ENCODE data around the gene CLIC3.
A peak's percentile ranks its signal among the peaks of the same experiment; 100 is the strongest.

GRCh38 chr9:137035507-137035834 lies 39.1 kb upstream of the CLIC3 start:
- TF ChIP-seq CTCF (IDR thresholded peaks at IDR 0.05) (peak in 1 of 4 donors; percentile 15), POLR2A (IDR thresholded peaks at IDR 0.05) (no peak)
